Measurements from ENCODE around the gene TP53.

The TP53 gene

DNA sequence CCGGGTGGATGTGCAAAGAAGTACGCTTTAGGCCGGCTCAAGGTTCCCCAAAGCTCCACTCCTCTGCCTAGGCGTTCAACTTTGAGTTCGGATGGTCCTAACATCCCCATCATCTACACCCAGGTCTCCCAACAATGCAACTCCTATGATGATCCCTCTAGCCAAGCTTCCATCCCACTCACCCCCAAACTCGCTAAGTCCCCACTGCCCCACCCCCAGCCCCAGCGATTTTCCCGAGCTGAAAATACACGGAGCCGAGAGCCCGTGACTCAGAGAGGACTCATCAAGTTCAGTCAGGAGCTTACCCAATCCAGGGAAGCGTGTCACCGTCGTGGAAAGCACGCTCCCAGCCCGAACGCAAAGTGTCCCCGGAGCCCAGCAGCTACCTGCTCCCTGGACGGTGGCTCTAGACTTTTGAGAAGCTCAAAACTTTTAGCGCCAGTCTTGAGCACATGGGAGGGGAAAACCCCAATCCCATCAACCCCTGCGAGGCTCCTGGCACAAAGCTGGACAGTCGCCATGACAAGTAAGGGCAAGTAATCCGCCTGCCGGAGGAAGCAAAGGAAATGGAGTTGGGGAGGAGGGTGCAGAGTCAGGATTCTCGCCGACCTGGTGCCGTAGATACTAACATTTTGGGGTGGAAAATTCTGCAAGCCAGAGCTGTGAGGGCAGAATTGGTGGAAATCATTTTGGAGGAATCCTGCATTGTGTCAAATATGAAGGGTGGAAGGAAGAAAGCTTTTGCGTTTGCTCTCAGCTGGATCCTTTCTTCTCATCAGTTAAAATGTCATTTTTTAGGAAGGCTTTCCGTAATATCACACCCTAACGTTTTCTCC, at the start of gene TP53:
TP53 (minus strand) TSS at position 419 of the 836 bp plus-strand sequence. CDS start 10,896 bp downstream, outside the sequence.
- TF ChIP-seq, protein P1, sequence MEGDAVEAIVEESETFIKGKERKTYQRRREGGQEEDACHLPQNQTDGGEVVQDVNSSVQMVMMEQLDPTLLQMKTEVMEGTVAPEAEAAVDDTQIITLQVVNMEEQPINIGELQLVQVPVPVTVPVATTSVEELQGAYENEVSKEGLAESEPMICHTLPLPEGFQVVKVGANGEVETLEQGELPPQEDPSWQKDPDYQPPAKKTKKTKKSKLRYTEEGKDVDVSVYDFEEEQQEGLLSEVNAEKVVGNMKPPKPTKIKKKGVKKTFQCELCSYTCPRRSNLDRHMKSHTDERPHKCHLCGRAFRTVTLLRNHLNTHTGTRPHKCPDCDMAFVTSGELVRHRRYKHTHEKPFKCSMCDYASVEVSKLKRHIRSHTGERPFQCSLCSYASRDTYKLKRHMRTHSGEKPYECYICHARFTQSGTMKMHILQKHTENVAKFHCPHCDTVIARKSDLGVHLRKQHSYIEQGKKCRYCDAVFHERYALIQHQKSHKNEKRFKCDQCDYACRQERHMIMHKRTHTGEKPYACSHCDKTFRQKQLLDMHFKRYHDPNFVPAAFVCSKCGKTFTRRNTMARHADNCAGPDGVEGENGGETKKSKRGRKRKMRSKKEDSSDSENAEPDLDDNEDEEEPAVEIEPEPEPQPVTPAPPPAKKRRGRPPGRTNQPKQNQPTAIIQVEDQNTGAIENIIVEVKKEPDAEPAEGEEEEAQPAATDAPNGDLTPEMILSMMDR (conservative IDR thresholded peaks at IDR 0.05): no peak
- peak within 1 kb of the TSS; percentile 98 for H3K27ac ChIP-seq

DNA sequence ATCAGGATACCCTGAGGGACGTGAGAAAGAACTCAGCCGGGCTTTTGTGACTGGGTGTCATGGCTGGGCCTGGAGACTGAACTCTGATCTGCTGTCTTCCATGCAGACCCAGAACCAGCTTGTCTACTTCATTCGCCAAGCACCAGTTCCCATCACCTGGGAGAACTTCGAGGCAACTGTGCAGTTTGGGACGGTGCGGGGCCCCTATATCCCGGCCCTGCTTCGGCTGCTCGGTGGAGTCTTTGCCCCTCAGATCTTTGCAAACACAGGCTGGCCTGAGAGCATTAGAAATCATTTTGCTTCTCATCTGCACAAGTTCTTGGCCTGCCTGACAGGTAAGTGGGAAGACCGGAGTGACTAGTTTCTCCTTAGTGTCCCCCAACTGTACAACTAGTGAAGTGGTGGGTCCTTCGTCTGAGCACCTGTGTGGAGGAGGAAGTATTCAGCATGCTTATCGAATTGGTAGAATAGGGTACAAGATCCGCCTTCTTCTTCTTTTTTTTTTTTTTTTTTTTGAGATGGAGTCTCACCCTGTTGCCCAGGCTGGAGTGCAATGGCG, 45.8 kb upstream of the TP53 start:
- H3K27ac ChIP-seq: no peak overlapping the region
- TF ChIP-seq, protein P1 (conservative IDR thresholded peaks at IDR 0.05): no peak

GRCh38 chr17:7729816-7730215, 42.5 kb upstream of the TP53 start:
- H3K27ac ChIP-seq: no peak overlapping the region
- TF ChIP-seq, protein P1 (conservative IDR thresholded peaks at IDR 0.05): no peak

DNA sequence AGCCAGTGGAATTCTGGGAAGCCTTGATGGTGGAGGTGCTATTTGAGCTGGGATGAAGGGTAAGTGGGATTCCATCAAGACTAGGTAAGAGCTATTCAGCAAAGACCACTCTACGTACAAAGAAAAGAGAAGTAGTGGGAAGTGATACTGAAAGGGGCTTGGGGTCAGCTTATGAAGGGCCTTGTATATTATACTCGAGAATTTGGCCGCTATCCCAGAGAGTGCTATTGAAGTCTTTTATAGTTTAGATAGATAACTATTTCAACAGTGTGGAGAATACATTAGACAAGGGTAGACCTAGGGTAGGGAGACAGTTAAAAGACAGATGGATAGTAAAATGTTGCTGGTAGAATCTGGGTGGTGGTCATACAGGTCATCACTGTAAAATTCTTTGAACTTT, 40.6 kb upstream of the TP53 start:
- no peak overlapping the region for H3K27ac ChIP-seq
- TF ChIP-seq, protein P1 (conservative IDR thresholded peaks at IDR 0.05): no peak

DNA sequence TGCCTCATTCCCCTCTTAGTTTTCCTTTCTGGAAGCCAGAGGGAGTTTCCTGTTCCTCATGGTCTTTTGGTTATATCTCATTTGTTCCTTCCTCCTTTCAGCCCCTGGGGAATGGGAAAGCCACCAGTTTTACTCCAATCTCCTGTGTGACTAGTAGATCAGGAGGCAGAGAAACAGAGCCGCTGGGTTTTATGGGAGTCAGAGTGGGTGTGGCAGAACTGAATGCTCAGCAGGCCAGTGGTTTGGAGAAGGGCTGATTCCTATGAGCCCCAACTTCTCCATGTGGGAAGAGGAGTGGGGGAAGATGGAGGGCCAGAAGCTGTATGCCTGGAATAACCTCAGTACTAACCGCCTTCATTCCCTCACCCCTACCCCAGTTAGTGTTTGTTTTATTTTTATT, 34.3 kb upstream of the TP53 start:
- H3K27ac ChIP-seq: no peak overlapping the region
- TF ChIP-seq, protein P1 (conservative IDR thresholded peaks at IDR 0.05): no peak

DNA sequence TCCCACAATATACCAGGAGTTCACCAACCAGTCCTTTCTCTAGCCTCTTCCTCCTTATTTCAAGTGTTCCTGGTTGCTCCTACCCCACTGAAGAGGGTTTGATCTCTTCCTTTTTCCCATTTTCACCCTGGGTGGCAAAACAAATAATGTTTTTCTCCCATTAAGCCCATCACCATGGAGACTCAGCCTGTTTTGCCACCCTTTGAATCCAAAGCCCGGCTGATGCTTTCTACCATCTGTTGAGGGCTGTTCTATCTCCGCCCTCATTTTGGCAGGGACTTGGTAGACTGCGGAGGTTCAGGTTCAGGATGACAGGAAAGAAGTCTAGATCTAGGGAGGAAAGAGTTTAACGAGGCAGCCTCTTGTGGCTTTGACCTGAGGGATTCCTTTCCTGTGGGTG, 32.8 kb upstream of the TP53 start:
- TF ChIP-seq, protein P1 (conservative IDR thresholded peaks at IDR 0.05): no peak
- no peak overlapping the region for H3K27ac ChIP-seq

GRCh38 chr17:7719661-7720060, 32.4 kb upstream of the TP53 start:
- no peak overlapping the region for H3K27ac ChIP-seq
- TF ChIP-seq, protein P1 (conservative IDR thresholded peaks at IDR 0.05): no peak
